ENCODE results near the gene ATP2A3.

ATP2A3 gene

DNA sequence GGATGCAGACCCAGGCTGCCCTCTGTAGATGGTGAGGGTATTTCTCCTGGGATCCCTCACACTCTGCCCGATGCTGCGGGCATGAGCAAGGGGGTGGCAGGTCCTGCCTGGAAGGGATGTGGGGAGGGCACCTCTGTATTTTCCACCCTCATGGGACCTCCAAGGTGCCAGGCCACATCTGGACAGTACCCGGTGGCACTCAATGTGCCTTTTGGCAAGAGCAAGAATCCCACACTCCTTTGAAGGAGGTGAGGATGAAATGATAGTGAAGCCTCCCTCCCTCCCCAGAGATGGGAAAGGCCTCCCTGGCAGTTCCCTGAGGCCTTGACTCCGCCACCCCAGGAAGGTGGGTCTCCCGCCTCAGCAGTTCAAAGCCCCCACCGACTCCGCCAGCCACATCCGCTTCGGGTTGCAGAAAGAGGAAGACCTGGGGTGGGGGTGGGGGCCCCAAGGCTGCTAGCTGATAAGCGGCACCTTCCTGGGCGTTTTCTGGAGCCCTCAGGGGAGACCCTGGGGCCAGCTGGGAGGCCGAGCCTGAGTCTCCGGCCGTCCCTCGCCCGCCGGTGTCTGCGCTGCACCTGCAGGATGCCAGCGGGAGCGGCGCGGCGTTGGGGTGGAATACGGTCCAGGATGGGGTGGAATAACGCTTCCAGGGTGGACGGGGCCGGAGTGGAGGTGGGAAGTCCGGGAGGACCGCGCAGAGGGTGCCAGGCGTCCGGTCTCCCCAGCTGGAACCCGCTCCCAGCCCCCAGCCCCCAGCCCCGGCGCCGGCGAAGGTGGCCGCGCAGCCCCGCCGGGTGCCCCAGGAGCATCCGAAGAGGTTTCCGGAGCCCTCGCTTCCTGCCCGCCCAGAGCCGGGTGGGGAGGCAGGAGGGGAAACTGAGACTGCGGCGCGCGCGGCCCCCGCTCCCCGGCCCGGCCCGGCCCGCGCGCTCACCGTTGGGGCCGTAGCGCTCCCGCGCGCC is 718 bp downstream of the ATP2A3 start:
- Histone ChIP-seq H3K4me3 (peak overlapping the region; percentile 81), H3K36me3 (ENCODE audit: insufficient read depth, low read length) (no peaks in the 10 kb centered on the region), H3K9ac (ENCODE audit: insufficient read length) (no peak overlapping the region), H3K9me3 (ENCODE audit: low read depth, low read length) (no peaks in the 10 kb centered on the region), H3K27ac (no peak overlapping the region)
- no peak for TF ChIP-seq EZH2 (IDR thresholded peaks at IDR 0.05)
- TF ChIP-seq POLR2AphosphoS5 (IDR thresholded peaks at IDR 0.05; ENCODE audit: borderline replicate concordance, low read depth, low read length), result no peak
- TF ChIP-seq FOXP2 (optimal IDR thresholded peaks at IDR 0.05; ENCODE audit: control extremely low read depth, extremely low read length, insufficient read depth), result no peak
- no peak for DNase-seq (ENCODE audit: low read depth, low spot score)

DNA sequence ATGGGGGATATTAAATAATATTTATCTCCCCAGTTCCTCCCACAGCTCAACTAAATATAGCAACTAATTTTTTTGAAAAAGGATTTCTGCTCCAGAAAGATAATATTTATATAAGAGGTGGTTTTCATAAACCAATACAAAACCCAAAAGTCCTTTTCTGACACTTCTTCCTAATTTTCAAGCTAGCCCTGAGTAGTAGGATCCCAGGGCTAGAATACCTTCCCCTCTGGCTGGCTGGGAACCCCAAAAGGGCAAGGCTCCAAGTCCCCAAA is 1.3 kb downstream of the ATP2A3 start:
- Histone ChIP-seq H3K9me3 (ENCODE audit: low read depth, low read length) (no peaks in the 10 kb centered on the region), H3K4me3 (no peak overlapping the region), H3K27ac (no peak overlapping the region), H3K36me3 (ENCODE audit: insufficient read depth, low read length) (no peaks in the 10 kb centered on the region), H3K9ac (ENCODE audit: insufficient read length) (no peak overlapping the region)
- no peak for DNase-seq (ENCODE audit: low read depth, low spot score)
- TF ChIP-seq POLR2AphosphoS5 (IDR thresholded peaks at IDR 0.05; ENCODE audit: borderline replicate concordance, low read depth, low read length), result no peak
- no peak for TF ChIP-seq EZH2 (IDR thresholded peaks at IDR 0.05)

DNA sequence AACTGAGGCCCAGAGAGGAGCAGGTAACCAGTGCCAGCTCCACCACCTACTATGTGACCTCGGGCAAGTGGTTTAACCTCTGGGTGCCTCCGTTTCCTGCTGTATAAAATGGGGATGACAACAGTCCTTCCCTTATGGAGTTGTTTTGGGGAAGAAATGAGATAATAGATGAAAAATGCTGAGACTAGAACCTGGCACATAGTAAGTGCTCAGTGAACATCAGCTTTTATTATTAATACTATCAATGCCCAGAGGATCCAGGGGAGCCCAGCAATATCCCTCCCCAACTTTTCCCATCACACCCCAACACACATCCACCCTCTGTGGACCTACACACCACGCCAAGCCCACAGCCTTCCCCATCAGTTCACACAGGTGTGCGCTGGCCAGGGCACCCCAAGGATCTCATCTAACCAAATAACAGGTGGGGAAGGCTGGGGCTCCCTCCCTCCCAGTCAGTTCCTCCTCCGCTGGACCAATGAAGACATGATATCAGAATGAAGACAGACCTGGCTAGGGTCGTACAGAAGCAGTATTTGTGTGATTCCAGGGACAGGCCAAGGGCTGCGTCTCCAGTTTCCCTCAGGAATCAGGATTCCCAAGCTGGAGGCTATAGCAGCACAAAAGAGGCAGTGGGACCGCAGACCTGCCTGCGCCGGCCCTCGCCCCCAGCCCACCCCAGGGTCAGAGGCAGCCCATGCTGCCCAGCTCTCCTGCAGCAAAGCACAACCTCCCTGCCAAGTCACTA is 1.8 kb downstream of the ATP2A3 start:
- DNase-seq (ENCODE audit: low read depth, low spot score), result no peak
- H3K9me3 ChIP-seq (ENCODE audit: low read depth, low read length), result no peaks in the 10 kb centered on the region
- no peak overlapping the region for H3K9ac ChIP-seq (ENCODE audit: insufficient read length)
- H3K4me3 ChIP-seq, result no peak overlapping the region
- H3K27ac ChIP-seq, result no peak overlapping the region
- no peaks in the 10 kb centered on the region for H3K36me3 ChIP-seq (ENCODE audit: insufficient read depth, low read length)
- TF ChIP-seq EZH2 (IDR thresholded peaks at IDR 0.05) (no peak), POLR2AphosphoS5 (IDR thresholded peaks at IDR 0.05; ENCODE audit: borderline replicate concordance, low read depth, low read length) (no peak), FOXP2 (optimal IDR thresholded peaks at IDR 0.05; ENCODE audit: control extremely low read depth, extremely low read length, insufficient read depth) (no peak)

DNA sequence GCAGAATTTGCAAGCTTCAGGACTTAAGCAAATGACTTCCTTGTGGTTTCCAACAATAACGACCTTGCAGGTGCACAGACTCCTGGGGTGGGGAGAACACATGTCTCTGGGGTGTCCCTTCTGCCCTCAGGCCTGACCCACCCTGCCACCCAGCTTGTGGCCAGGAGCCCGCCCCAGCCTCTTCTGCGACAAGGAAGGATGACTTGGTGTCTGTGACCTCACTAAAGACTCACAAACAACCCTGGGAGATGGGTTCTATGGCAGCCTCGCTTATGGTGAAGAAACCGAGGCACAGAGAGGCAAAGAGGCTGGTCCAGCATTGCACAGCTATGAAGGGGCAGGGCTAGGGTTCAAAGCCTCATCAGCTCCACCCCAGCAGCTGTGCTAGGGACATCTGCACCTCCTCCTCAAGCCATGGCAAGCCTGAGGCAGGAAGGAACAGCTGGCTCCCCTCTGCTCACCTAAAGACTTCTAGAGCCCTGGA is 2.6 kb downstream of the ATP2A3 start:
- no peak overlapping the region for H3K9ac ChIP-seq (ENCODE audit: insufficient read length)

DNA sequence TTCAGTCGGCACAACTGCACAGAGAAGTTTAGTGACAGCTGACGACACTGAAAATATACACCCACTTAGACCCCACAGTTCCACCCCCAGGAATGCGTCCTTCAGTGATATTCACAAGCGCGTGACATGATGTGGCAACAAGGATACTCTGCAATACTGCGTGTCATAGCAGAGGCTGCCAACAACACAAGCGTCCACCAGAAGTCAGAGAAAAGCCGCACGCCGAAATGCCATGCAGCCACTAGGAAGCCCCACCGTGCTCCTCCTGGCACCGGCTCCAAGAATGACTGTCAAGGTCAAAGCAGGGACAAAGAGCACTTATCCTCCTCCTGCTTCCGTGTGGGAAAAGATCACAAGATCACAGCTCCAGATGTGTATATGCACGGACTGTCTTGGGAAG is 3.5 kb downstream of the ATP2A3 start:
- Histone ChIP-seq H3K4me3 (no peak overlapping the region), H3K36me3 (ENCODE audit: insufficient read depth, low read length) (no peaks in the 10 kb centered on the region), H3K27ac (no peak overlapping the region), H3K9me3 (ENCODE audit: low read depth, low read length) (no peaks in the 10 kb centered on the region), H3K9ac (ENCODE audit: insufficient read length) (no peak overlapping the region)
- TF ChIP-seq FOXP2 (optimal IDR thresholded peaks at IDR 0.05; ENCODE audit: control extremely low read depth, extremely low read length, insufficient read depth), result no peak
- no peak for TF ChIP-seq POLR2AphosphoS5 (IDR thresholded peaks at IDR 0.05; ENCODE audit: borderline replicate concordance, low read depth, low read length)
- no peak for TF ChIP-seq EZH2 (IDR thresholded peaks at IDR 0.05)
- no peak for DNase-seq (ENCODE audit: low read depth, low spot score)

More for the DNA sequence above, 2.6 kb downstream of the ATP2A3 start:
- no peaks in the 10 kb centered on the region for H3K9me3 ChIP-seq (ENCODE audit: low read depth, low read length)
- no peak for DNase-seq (ENCODE audit: low read depth, low spot score)
- no peak overlapping the region for H3K27ac ChIP-seq
- no peaks in the 10 kb centered on the region for H3K36me3 ChIP-seq (ENCODE audit: insufficient read depth, low read length)
- TF ChIP-seq FOXP2 (optimal IDR thresholded peaks at IDR 0.05; ENCODE audit: control extremely low read depth, extremely low read length, insufficient read depth) (no peak), EZH2 (IDR thresholded peaks at IDR 0.05) (no peak), POLR2AphosphoS5 (IDR thresholded peaks at IDR 0.05; ENCODE audit: borderline replicate concordance, low read depth, low read length) (no peak)
- no peak overlapping the region for H3K4me3 ChIP-seq

DNA sequence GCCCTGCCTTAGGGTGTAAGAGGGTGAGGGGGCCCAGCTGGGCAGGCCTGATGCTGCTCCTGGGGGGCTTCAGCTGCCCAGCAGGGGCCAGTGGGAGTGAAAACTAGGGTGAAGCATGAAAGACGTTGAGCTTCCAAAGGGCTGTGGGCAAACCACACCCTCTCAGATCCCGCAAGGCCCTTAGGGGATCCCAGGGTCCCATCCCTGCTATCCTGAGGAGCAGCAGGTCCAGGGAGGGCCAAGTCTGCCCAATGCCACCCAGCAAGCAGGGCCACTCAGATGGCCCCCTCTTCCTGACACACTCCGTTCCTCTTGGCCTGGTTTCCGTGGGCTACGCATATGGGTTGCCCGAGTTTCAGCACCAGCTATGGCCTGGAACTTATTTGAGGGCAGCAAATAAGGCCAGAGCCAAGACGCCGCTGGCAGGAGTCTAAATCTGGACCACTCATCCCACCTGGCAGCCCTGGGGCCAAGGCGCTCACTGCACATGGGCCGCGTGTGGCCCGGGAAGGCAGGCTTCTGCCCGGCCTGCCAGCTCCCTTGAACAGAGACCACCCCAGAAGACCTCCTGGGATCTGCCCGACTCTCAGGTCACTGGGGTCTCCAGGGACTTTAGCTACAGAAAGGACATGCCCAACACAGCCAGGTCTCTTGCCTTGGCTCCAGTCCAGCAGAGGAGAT is 4.2 kb downstream of the ATP2A3 start:
- Histone ChIP-seq H3K9ac (ENCODE audit: insufficient read length) (no peak overlapping the region), H3K27ac (no peak overlapping the region), H3K4me3 (no peak overlapping the region), H3K36me3 (ENCODE audit: insufficient read depth, low read length) (no peaks in the 10 kb centered on the region), H3K9me3 (ENCODE audit: low read depth, low read length) (no peaks in the 10 kb centered on the region)
- no peak for TF ChIP-seq FOXP2 (optimal IDR thresholded peaks at IDR 0.05; ENCODE audit: control extremely low read depth, extremely low read length, insufficient read depth)
- no peak for TF ChIP-seq POLR2AphosphoS5 (IDR thresholded peaks at IDR 0.05; ENCODE audit: borderline replicate concordance, low read depth, low read length)
- TF ChIP-seq EZH2 (IDR thresholded peaks at IDR 0.05), result no peak
- no peak for DNase-seq (ENCODE audit: low read depth, low spot score)

DNA sequence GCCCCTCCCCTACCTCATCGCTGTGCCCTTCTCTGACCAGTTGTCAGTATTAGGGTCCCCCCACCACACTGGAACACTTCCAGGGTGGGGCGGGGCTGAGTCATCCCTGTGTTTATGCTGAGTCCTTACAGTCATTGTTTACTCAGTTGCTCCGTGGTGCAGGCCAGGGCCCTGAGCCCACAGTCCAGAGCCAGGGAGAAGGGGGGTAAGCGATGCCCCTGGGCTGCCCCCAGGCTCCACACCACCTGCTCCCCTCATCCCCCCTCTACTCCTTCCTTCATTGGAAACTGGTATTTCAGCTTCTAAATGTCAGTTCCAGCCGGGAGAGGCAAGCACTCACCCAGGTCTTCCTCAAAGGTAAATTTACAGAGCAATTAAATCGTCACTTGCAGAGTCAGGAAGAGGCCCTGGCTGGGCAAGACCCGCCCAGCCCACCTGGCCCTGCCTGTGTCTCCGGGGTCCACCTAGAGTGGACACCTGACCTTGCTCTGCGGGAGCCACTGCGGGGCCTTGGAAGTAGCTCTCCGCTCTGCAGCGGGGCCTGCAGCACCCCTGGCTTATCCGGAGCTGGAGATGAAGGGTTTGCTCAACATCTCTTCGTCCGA is 4.8 kb downstream of the ATP2A3 start:
- TF ChIP-seq POLR2AphosphoS5 (IDR thresholded peaks at IDR 0.05; ENCODE audit: borderline replicate concordance, low read depth, low read length) (no peak), EZH2 (IDR thresholded peaks at IDR 0.05) (no peak), FOXP2 (optimal IDR thresholded peaks at IDR 0.05; ENCODE audit: control extremely low read depth, extremely low read length, insufficient read depth) (no peak)
- H3K27ac ChIP-seq, result no peak overlapping the region
- H3K4me3 ChIP-seq, result no peak overlapping the region
- no peak for DNase-seq (ENCODE audit: low read depth, low spot score)
- no peak overlapping the region for H3K9ac ChIP-seq (ENCODE audit: insufficient read length)
- no peaks in the 10 kb centered on the region for H3K36me3 ChIP-seq (ENCODE audit: insufficient read depth, low read length)
- H3K9me3 ChIP-seq (ENCODE audit: low read depth, low read length), result no peaks in the 10 kb centered on the region
